ENCODE results near the gene DUSP11. TPM values are rescaled to one million over a fixed set of nuclear protein-coding genes. Genes with fewer than 3 reads are reported as not detected.
"Not testable (repeated sequence)": the region's sequence is repeated elsewhere in the genome, so short reads cannot be mapped to it uniquely, and the experiment has no call there.

The DUSP11 gene
- total and polyA plus RNA-seq, 3 experiments from 2014 or later, result 33.1 to 41.0 (median 34.4) TPM

- H3K27me3 Mint-ChIP-seq; CTCF ChIA-PET; H3K27ac ChIP-seq (ENCODE audit: low read depth, low read length); H3K9me3 Mint-ChIP-seq; H3K4me1 Mint-ChIP-seq; H3K4me3 Mint-ChIP-seq; H3K4me3 ChIP-seq (ENCODE audit: low read length); H3K4me1 ChIP-seq (ENCODE audit: insufficient read depth, low read length); POLR2A ChIA-PET; DNase-seq; H3K9me3 ChIP-seq (ENCODE audit: low read length); H3K27ac Mint-ChIP-seq; H3K27me3 ChIP-seq (ENCODE audit: insufficient read depth, low read length, poor library complexity, severe bottlenecking): not testable (repeated sequence)
- peaks cover 0 to 71% (median 13%) of the 10 kb centered on the region in 3 donors for H3K36me3 Mint-ChIP-seq
- H3K36me3 ChIP-seq (ENCODE audit: insufficient read depth, low read length), result peaks cover 10% of the 10 kb centered on the region
Observed at GRCh38 chr2:73754332-73754731, 25.6 kb downstream of the DUSP11 start.

- Mint-ChIP-seq H3K9me3 (peaks cover 0 to 1% (median 0%) of the 10 kb centered on the region in 5 donors), H3K27me3 (no peaks in the 10 kb centered on the region), H3K4me3 (no peak overlapping the region), H3K27ac (peak overlapping the region in 2 of 8 donors; percentile 4 to 52), H3K36me3 (peaks cover 13 to 71% (median 19%) of the 10 kb centered on the region in 3 donors), H3K4me1 (no peaks in the 10 kb centered on the region)
- CTCF ChIA-PET, result no interaction called here
- Histone ChIP-seq H3K9me3 (ENCODE audit: low read length) (no peaks in the 10 kb centered on the region), H3K36me3 (ENCODE audit: insufficient read depth, low read length) (peaks cover 9% of the 10 kb centered on the region), H3K4me1 (ENCODE audit: insufficient read depth, low read length) (no peaks in the 10 kb centered on the region), H3K27ac (ENCODE audit: low read depth, low read length) (no peak overlapping the region), H3K4me3 (ENCODE audit: low read length) (no peak overlapping the region), H3K27me3 (ENCODE audit: insufficient read depth, low read length, poor library complexity, severe bottlenecking) (no peaks in the 10 kb centered on the region)
- POLR2A ChIA-PET, result no interaction called here
- DNase-seq, result no peak
Observed at GRCh38 chr2:73749314-73749713, 30.6 kb downstream of the DUSP11 start.

- Mint-ChIP-seq H3K4me1 (no peaks in the 10 kb centered on the region), H3K27me3 (no peaks in the 10 kb centered on the region), H3K36me3 (peaks cover 9 to 65% (median 23%) of the 10 kb centered on the region in 3 donors), H3K4me3 (no peak overlapping the region), H3K9me3 (peaks cover 0 to 1% (median 0%) of the 10 kb centered on the region in 5 donors), H3K27ac (peak overlapping the region in 1 of 8 donors; percentile 27)
- no peak for DNase-seq
- H3K4me1 ChIP-seq (ENCODE audit: insufficient read depth, low read length), result no peaks in the 10 kb centered on the region
- no peaks in the 10 kb centered on the region for H3K27me3 ChIP-seq (ENCODE audit: insufficient read depth, low read length, poor library complexity, severe bottlenecking)
- H3K9me3 ChIP-seq (ENCODE audit: low read length), result no peaks in the 10 kb centered on the region
- peaks cover 3% of the 10 kb centered on the region for H3K36me3 ChIP-seq (ENCODE audit: insufficient read depth, low read length)
- H3K4me3 ChIP-seq (ENCODE audit: low read length), result no peak overlapping the region
- CTCF ChIA-PET, result no interaction called here
- POLR2A ChIA-PET, result no interaction called here
- H3K27ac ChIP-seq (ENCODE audit: low read depth, low read length), result no peak overlapping the region
Observed at GRCh38 chr2:73746877-73747208, 33.1 kb downstream of the DUSP11 start.

- Histone ChIP-seq H3K36me3 (ENCODE audit: insufficient read depth, low read length) (no peaks in the 10 kb centered on the region), H3K9me3 (ENCODE audit: low read length) (no peaks in the 10 kb centered on the region), H3K4me3 (ENCODE audit: low read length) (no peak overlapping the region), H3K4me1 (ENCODE audit: insufficient read depth, low read length) (no peaks in the 10 kb centered on the region), H3K27ac (ENCODE audit: low read depth, low read length) (no peak overlapping the region), H3K27me3 (ENCODE audit: insufficient read depth, low read length, poor library complexity, severe bottlenecking) (no peaks in the 10 kb centered on the region)
- H3K4me3 Mint-ChIP-seq, result no peak overlapping the region
- ChIA-PET CTCF (no interaction called here), POLR2A (no interaction called here)
- H3K27me3 Mint-ChIP-seq, result no peaks in the 10 kb centered on the region
- no peak overlapping the region for H3K27ac Mint-ChIP-seq
- H3K36me3 Mint-ChIP-seq, result peaks cover 14 to 69% (median 23%) of the 10 kb centered on the region in 3 donors
- no peak for DNase-seq
- peaks cover 0 to 1% (median 0%) of the 10 kb centered on the region in 5 donors for H3K9me3 Mint-ChIP-seq
- no peaks in the 10 kb centered on the region for H3K4me1 Mint-ChIP-seq
Observed at GRCh38 chr2:73746015-73746876, 33.7 kb downstream of the DUSP11 start.

- Histone ChIP-seq H3K27ac (ENCODE audit: low read depth, low read length) (no peak overlapping the region), H3K36me3 (ENCODE audit: insufficient read depth, low read length) (no peaks in the 10 kb centered on the region), H3K4me3 (ENCODE audit: low read length) (no peak overlapping the region), H3K4me1 (ENCODE audit: insufficient read depth, low read length) (peaks cover 14% of the 10 kb centered on the region), H3K9me3 (ENCODE audit: low read length) (no peaks in the 10 kb centered on the region), H3K27me3 (ENCODE audit: insufficient read depth, low read length, poor library complexity, severe bottlenecking) (no peaks in the 10 kb centered on the region)
- Mint-ChIP-seq H3K36me3 (peaks cover 11 to 43% (median 12%) of the 10 kb centered on the region in 3 donors), H3K27me3 (no peaks in the 10 kb centered on the region), H3K4me1 (peaks cover 21 to 24% (median 23%) of the 10 kb centered on the region in 3 donors), H3K9me3 (no peaks in the 10 kb centered on the region), H3K27ac (peak overlapping the region in 1 of 8 donors; percentile 8), H3K4me3 (no peak overlapping the region)
- CTCF ChIA-PET, result no interaction called here
- no peak for DNase-seq
- POLR2A ChIA-PET, result no interaction called here
Observed at GRCh38 chr2:73740767-73741166, 39.1 kb downstream of the DUSP11 start.

GRCh38 chr2:73739101-73739500 is 40.8 kb downstream of the DUSP11 start:
- H3K36me3 ChIP-seq (ENCODE audit: insufficient read depth, low read length), result peaks cover 3% of the 10 kb centered on the region
- no peaks in the 10 kb centered on the region for H3K27me3 Mint-ChIP-seq
- peaks cover 24 to 26% (median 25%) of the 10 kb centered on the region in 3 donors for H3K4me1 Mint-ChIP-seq
- H3K4me3 ChIP-seq (ENCODE audit: low read length), result no peak overlapping the region
- H3K4me1 ChIP-seq (ENCODE audit: insufficient read depth, low read length), result peaks cover 18% of the 10 kb centered on the region
- H3K27me3 ChIP-seq (ENCODE audit: insufficient read depth, low read length, poor library complexity, severe bottlenecking), result no peaks in the 10 kb centered on the region
- ChIA-PET CTCF (no interaction called here), POLR2A (no interaction called here)
- no peak overlapping the region for H3K27ac ChIP-seq (ENCODE audit: low read depth, low read length)
- peaks cover 4 to 33% (median 8%) of the 10 kb centered on the region in 3 donors for H3K36me3 Mint-ChIP-seq
- no peaks in the 10 kb centered on the region for H3K9me3 ChIP-seq (ENCODE audit: low read length)
- H3K27ac Mint-ChIP-seq, result peak overlapping the region in 2 of 8 donors; percentile 44 to 47
- peak overlapping the region in 2 of 7 donors; percentile 13 to 63 for H3K4me3 Mint-ChIP-seq
- no peak for DNase-seq
- H3K9me3 Mint-ChIP-seq, result no peaks in the 10 kb centered on the region

GRCh38 chr2:73736855-73737779 is 42.8 kb downstream of the DUSP11 start, which contains the start of gene TPRKB:
TSS of gene TPRKB (minus strand) at chr2:73737345. CDS start at chr2:73734569, 2,776 bp downstream.
- ChIA-PET POLR2A (interaction anchor here (0.6 to 1.2 kb wide), 7 partner anchors 42 to 721 kb away, joined by 3 to 5 read pairs (median 3); partner anchors contain the start of genes DGUOK, DUSP11, MOB1A and MTHFD2), CTCF (interaction anchor here (0.6 to 1.6 kb wide), 5 partner anchors 19 to 410 kb away, joined by 3 to 4 read pairs (median 3); partner anchors contain the start of genes ALMS1 and DUSP11)
- Histone ChIP-seq H3K36me3 (ENCODE audit: insufficient read depth, low read length) (peaks cover 14% of the 10 kb centered on the region), H3K27me3 (ENCODE audit: insufficient read depth, low read length, poor library complexity, severe bottlenecking) (no peaks in the 10 kb centered on the region), H3K4me1 (ENCODE audit: insufficient read depth, low read length) (peaks cover 18% of the 10 kb centered on the region), H3K9me3 (ENCODE audit: low read length) (no peaks in the 10 kb centered on the region), H3K4me3 (ENCODE audit: low read length) (peak within 1 kb of the TSS; percentile 95), H3K27ac (ENCODE audit: low read depth, low read length) (peak within 1 kb of the TSS; percentile 79)
- Mint-ChIP-seq H3K9me3 (no peaks in the 10 kb centered on the region), H3K27ac (peak within 1 kb of the TSS; percentile 77 to 98 (median 92)), H3K36me3 (peaks cover 8 to 39% (median 16%) of the 10 kb centered on the region in 3 donors), H3K27me3 (no peaks in the 10 kb centered on the region), H3K4me3 (peak within 1 kb of the TSS; percentile 89 to 99 (median 95)), H3K4me1 (peaks cover 24 to 26% (median 25%) of the 10 kb centered on the region in 3 donors)
- peak; percentile 88 to 97 (median 94) for DNase-seq

Measured in CD8-positive, alpha-beta memory T cell (primary cell).